GM13977 (cell line): Measurements from ENCODE around the gene NELL1.

ENCODE experiments used
- DNase-seq: peaks from one replicate; pipeline ENCODE4 v3.0.0; 2012; ENCODE audit warnings: low spot score
- CTCF ChIP-seq: IDR thresholded peaks from 2 replicates; pipeline ENCODE4 v1.5.1; 2012; ENCODE audit warnings: mild to moderate bottlenecking, control low read depth; ENCODE audit not compliant: insufficient read depth; ENCODE audit errors: extremely low read depth, missing control alignments
- in situ Hi-C: fragments of 300-500 bp; cut with MboI; formaldehyde crosslinking; loops from one replicate; pipeline ENCODE4 v1.12.0; 2022; ENCODE audit warnings: low sequenced_read_pairs, low pct_unique_long_range_greater_than_20kb, mixed read lengths, inconsistent platforms; ENCODE audit not compliant: unreplicated experiment

The NELL1 gene

GRCh38 chr11:21612326-21612725 is 942.9 kb downstream of the NELL1 start:
- no peak for TF ChIP-seq CTCF
- DNase-seq = no peak
- in situ Hi-C loops = no loop called here

- in situ Hi-C loops = no loop called here
- DNase-seq = no peak
These were observed 945.6 kb downstream of the NELL1 start for GRCh38 chr11:21614961-21615360.

GRCh38 chr11:21615955-21616371 is 946.6 kb downstream of the NELL1 start:
- in situ Hi-C loops = no loop called here
- no peak for TF ChIP-seq CTCF
- DNase-seq = no peak

More at GRCh38 chr11:21614961-21615360, 945.6 kb downstream of the NELL1 start:
- TF ChIP-seq CTCF = no peak

GRCh38 chr11:21622566-21622965 is 953.2 kb downstream of the NELL1 start:
- DNase-seq = no peak
- in situ Hi-C loops = no loop called here
- no peak for TF ChIP-seq CTCF

DNA sequence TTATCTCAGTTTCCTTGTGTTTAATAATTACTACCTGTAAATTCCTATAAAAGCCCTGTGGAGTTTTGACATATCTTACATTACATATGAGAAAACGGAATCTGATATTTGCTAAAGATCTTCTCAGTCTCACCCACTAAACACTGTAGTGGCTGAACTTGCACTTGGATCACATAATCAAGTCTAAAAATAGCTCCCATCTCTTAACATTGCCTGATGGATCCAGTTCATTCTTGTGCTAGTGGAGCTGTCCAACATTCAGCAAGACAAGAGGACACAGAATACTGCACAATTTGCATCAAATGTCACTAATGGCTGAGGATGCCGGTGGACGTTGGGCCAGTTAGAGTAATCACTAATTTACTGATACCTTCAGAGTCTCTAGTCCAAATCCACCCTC is 953.6 kb downstream of the NELL1 start:
- DNase-seq = no peak
- in situ Hi-C loops = no loop called here
- TF ChIP-seq CTCF = no peak
